Measurements from ENCODE around the gene RECQL5.

RECQL5 gene

GRCh38 chr17:75590314-75590761, 76.6 kb downstream of the RECQL5 start:
- H3K27me3 ChIP-seq = no peaks in the 10 kb centered on the region
- no peaks in the 10 kb centered on the region for H3K9me3 ChIP-seq
- no peak overlapping the region for H3K4me3 ChIP-seq (ENCODE audit: low read depth, low read length)
- H3K4me1 ChIP-seq = no peaks in the 10 kb centered on the region
- TF ChIP-seq, protein P1, sequence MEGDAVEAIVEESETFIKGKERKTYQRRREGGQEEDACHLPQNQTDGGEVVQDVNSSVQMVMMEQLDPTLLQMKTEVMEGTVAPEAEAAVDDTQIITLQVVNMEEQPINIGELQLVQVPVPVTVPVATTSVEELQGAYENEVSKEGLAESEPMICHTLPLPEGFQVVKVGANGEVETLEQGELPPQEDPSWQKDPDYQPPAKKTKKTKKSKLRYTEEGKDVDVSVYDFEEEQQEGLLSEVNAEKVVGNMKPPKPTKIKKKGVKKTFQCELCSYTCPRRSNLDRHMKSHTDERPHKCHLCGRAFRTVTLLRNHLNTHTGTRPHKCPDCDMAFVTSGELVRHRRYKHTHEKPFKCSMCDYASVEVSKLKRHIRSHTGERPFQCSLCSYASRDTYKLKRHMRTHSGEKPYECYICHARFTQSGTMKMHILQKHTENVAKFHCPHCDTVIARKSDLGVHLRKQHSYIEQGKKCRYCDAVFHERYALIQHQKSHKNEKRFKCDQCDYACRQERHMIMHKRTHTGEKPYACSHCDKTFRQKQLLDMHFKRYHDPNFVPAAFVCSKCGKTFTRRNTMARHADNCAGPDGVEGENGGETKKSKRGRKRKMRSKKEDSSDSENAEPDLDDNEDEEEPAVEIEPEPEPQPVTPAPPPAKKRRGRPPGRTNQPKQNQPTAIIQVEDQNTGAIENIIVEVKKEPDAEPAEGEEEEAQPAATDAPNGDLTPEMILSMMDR (IDR thresholded peaks at IDR 0.05; ENCODE audit: low read depth, low read length) = no peak
- no peak for DNase-seq
- no peaks in the 10 kb centered on the region for H3K36me3 ChIP-seq

- TF ChIP-seq, protein P1 (IDR thresholded peaks at IDR 0.05; ENCODE audit: low read depth, low read length) = no peak
- Histone ChIP-seq H3K4me1 (no peaks in the 10 kb centered on the region), H3K36me3 (no peaks in the 10 kb centered on the region), H3K9me3 (no peaks in the 10 kb centered on the region), H3K27me3 (no peaks in the 10 kb centered on the region), H3K4me3 (ENCODE audit: low read depth, low read length) (peak overlapping the region; percentile 51)
- DNase-seq = no peak
Measured at GRCh38 chr17:75589919-75590303, 77.0 kb downstream of the RECQL5 start.

GRCh38 chr17:75589012-75589918, 77.7 kb downstream of the RECQL5 start:
- Histone ChIP-seq H3K9me3 (no peaks in the 10 kb centered on the region), H3K36me3 (no peaks in the 10 kb centered on the region), H3K4me3 (ENCODE audit: low read depth, low read length) (peak overlapping the region; percentile 51), H3K4me1 (no peaks in the 10 kb centered on the region), H3K27me3 (no peaks in the 10 kb centered on the region)
- TF ChIP-seq, protein P1 (IDR thresholded peaks at IDR 0.05; ENCODE audit: low read depth, low read length) = peak; percentile 32
- peak; percentile 99 for DNase-seq

GRCh38 chr17:75588596-75589011, 78.3 kb downstream of the RECQL5 start:
- DNase-seq = no peak
- H3K27me3 ChIP-seq = no peaks in the 10 kb centered on the region

DNA sequence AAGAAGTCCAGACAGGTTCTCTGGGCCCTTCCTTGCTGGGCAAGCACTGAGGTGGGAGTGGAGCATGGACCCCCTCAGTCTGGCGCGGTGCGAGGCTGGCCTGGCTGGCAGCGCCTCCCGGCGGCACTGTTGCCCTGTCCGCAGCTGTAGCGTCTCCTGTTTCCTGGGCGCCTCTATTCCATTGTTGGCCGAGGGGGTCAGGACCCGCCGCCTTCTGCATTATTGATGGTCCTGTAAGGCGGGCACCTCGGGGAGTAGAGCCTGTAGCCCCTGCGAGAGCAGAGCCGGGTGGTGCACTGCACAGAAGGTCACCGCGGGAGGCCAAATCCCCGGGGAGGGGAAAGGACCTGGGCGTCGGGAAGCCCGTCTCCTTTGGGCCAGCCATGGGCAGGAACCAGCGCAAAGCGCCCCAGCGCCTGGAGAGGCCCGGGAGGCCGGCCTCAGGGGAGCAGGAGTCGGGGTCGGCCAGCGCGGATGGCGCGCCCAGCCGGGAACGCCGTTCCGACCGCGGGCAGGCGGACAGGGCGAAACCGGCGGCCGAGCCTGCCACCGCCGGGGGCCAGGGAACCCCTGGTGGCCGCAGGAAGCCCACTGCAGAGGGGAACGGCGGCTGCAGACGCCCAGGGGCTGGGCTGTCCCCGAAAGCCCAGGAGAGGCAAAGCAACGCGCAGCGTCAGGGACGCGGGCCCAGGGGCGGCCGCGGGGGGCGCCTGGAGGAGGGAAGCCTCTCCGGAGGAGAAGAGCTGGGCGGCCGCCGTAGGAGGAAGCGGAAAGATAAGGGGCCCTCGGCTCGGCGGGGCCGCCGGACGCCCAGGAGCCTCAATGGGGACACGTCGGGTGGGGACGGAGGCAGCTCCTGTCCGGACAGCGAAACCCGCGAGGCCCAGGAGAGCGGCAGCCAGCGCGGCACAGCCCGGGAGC, 79.0 kb downstream of the RECQL5 start, which contains the start of gene MYO15B:
Gene MYO15B, plus strand, starts transcription at position 126 of the 921 bp plus-strand sequence. Its CDS starts 258 bp downstream, at position 384.
- no peaks in the 10 kb centered on the region for H3K36me3 ChIP-seq
- DNase-seq = no peak
- TF ChIP-seq, protein P1 (IDR thresholded peaks at IDR 0.05; ENCODE audit: low read depth, low read length) = no peak
- H3K9me3 ChIP-seq = no peaks in the 10 kb centered on the region
- H3K4me3 ChIP-seq (ENCODE audit: low read depth, low read length) = no peak within 1 kb of the TSS
- no peaks in the 10 kb centered on the region for H3K4me1 ChIP-seq
- H3K27me3 ChIP-seq = no peaks in the 10 kb centered on the region

More at GRCh38 chr17:75588596-75589011, 78.3 kb downstream of the RECQL5 start:
- no peaks in the 10 kb centered on the region for H3K4me1 ChIP-seq
- H3K9me3 ChIP-seq = no peaks in the 10 kb centered on the region
- TF ChIP-seq, protein P1 (IDR thresholded peaks at IDR 0.05; ENCODE audit: low read depth, low read length) = no peak
- no peaks in the 10 kb centered on the region for H3K36me3 ChIP-seq
- H3K4me3 ChIP-seq (ENCODE audit: low read depth, low read length) = no peak overlapping the region

Data from BE2C (cell line).